ENCODE measurements around the gene HINFP. TPM values are rescaled to one million over a fixed set of nuclear protein-coding genes. Genes with fewer than 3 reads are reported as not detected.

HINFP gene
- total RNA-seq, 2 donors from 2014 or later: 13.4 to 34.7 TPM

DNA sequence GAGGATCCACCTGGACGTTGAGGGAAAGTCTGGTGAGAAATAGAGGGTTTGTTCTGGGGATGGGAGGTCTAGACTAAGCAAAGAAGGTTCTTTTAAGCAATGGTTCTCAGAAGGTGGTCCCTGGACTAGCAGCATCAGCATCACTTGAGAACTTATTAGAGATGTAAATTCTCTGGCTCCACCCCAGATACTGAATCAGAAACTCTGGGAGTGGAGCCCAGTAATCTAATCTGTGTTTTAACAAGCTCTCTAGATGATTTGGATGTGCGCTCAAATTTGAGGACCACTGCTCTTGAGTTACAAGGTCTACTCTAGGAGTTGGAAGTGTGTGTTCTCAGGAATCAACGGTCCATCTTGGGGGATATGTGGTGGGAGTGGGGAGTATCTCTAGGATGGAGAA is 24.2 kb downstream of the HINFP start:
- Histone ChIP-seq H3K4me1 (ENCODE audit: control insufficient read depth in 1 of 2, low read depth in 2 of 2) (peaks cover 3 to 17% of the 10 kb centered on the region in 2 donors), H3K36me3 (no peaks in the 10 kb centered on the region), H3K27me3 (replicated peaks; ENCODE audit: insufficient read depth) (no peaks in the 10 kb centered on the region), H3K4me3 (no peak overlapping the region), H3K9me3 (no peaks in the 10 kb centered on the region), H3K27ac (no peak overlapping the region)
- no peak for ATAC-seq (ENCODE audit: insufficient number of reproducible peaks, low FRiP score, low read depth)
- TF ChIP-seq, protein P1, sequence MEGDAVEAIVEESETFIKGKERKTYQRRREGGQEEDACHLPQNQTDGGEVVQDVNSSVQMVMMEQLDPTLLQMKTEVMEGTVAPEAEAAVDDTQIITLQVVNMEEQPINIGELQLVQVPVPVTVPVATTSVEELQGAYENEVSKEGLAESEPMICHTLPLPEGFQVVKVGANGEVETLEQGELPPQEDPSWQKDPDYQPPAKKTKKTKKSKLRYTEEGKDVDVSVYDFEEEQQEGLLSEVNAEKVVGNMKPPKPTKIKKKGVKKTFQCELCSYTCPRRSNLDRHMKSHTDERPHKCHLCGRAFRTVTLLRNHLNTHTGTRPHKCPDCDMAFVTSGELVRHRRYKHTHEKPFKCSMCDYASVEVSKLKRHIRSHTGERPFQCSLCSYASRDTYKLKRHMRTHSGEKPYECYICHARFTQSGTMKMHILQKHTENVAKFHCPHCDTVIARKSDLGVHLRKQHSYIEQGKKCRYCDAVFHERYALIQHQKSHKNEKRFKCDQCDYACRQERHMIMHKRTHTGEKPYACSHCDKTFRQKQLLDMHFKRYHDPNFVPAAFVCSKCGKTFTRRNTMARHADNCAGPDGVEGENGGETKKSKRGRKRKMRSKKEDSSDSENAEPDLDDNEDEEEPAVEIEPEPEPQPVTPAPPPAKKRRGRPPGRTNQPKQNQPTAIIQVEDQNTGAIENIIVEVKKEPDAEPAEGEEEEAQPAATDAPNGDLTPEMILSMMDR (IDR thresholded peaks at IDR 0.05): no peak
- DNase-seq (ENCODE audit: low spot score): no peak

DNA sequence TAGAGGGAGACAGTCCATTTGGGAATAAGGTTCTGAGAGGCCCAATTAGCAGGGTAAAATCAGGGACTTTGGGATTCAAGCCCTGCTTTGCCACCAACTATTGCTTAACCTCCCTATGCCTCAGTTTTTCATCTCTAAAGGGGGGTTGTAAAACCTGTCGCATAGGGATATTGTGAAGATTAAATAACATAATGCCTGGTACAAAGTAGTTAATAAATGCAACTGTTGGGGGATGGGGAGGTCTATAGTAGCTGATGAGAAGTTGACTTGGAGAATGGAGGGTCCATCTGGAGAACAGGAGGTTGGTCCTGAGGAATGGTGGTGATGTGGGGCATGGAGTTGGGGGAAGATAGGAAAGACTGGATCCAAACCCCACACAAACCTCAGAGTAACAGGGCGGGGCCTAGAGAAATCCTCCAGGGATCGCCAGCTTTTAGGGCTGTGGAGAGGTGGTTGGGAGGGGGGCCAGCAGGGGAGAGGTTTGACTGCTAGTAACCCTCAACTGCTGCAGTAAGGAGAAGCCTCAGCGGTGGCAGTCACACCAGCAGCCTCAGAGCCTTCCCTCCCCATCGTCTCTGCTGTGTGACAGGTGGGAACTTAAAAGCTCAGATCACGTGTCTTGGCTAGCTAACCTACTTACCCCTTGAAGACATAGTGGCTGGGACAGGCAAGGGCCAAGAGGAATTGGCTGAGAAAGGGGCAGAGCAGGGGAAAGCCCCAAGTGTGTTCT is 26.4 kb downstream of the HINFP start:
- DNase-seq (ENCODE audit: low spot score) (no peak), ATAC-seq (ENCODE audit: insufficient number of reproducible peaks, low FRiP score, low read depth) (no peak)
- Histone ChIP-seq H3K27me3 (replicated peaks; ENCODE audit: insufficient read depth) (no peaks in the 10 kb centered on the region), H3K36me3 (no peaks in the 10 kb centered on the region), H3K27ac (no peak overlapping the region), H3K4me3 (no peak overlapping the region), H3K4me1 (ENCODE audit: control insufficient read depth in 1 of 2, low read depth in 2 of 2) (peaks cover 3 to 17% of the 10 kb centered on the region in 2 donors), H3K9me3 (no peaks in the 10 kb centered on the region)
- TF ChIP-seq, protein P1 (IDR thresholded peaks at IDR 0.05): no peak

- Histone ChIP-seq H3K36me3 (no peaks in the 10 kb centered on the region), H3K27ac (no peak overlapping the region), H3K27me3 (replicated peaks; ENCODE audit: insufficient read depth) (no peaks in the 10 kb centered on the region), H3K4me1 (ENCODE audit: control insufficient read depth in 1 of 2, low read depth in 2 of 2) (peaks cover 3 to 17% of the 10 kb centered on the region in 2 donors), H3K4me3 (peak overlapping the region; percentile 80), H3K9me3 (no peaks in the 10 kb centered on the region)
- DNase-seq (ENCODE audit: low spot score) (no peak), ATAC-seq (ENCODE audit: insufficient number of reproducible peaks, low FRiP score, low read depth) (no peak)
- TF ChIP-seq, protein P1 (IDR thresholded peaks at IDR 0.05): no peak
These were observed 27.3 kb downstream of the HINFP start for GRCh38 chr11:119148720-119149017.

- Histone ChIP-seq H3K36me3 (no peaks in the 10 kb centered on the region), H3K4me3 (peak within 1 kb of the TSS; percentile 80), H3K27ac (no peak within 1 kb of the TSS), H3K9me3 (no peaks in the 10 kb centered on the region), H3K4me1 (ENCODE audit: control insufficient read depth in 1 of 2, low read depth in 2 of 2) (peaks cover 3 to 17% of the 10 kb centered on the region in 2 donors), H3K27me3 (replicated peaks; ENCODE audit: insufficient read depth) (no peaks in the 10 kb centered on the region)
- no peak for ATAC-seq (ENCODE audit: insufficient number of reproducible peaks, low FRiP score, low read depth)
- TF ChIP-seq, protein P1 (IDR thresholded peaks at IDR 0.05): no peak
- DNase-seq (ENCODE audit: low spot score): no peak
These were observed 27.8 kb downstream of the HINFP start, which contains the start of gene ABCG4 for GRCh38 chr11:119149018-119149785. Gene ABCG4 (plus strand): TSS chr11:119149052. CDS start chr11:119149966, 914 bp downstream.

- H3K36me3 ChIP-seq: no peaks in the 10 kb centered on the region
- no peak for DNase-seq (ENCODE audit: low spot score)
- H3K27ac ChIP-seq: no peak overlapping the region
- no peaks in the 10 kb centered on the region for H3K9me3 ChIP-seq
- peak overlapping the region; percentile 80 for H3K4me3 ChIP-seq
- TF ChIP-seq, protein P1 (IDR thresholded peaks at IDR 0.05): no peak
- H3K27me3 ChIP-seq (replicated peaks; ENCODE audit: insufficient read depth): no peaks in the 10 kb centered on the region
- ATAC-seq (ENCODE audit: insufficient number of reproducible peaks, low FRiP score, low read depth): no peak
- peaks cover 3 to 17% of the 10 kb centered on the region in 2 donors for H3K4me1 ChIP-seq (ENCODE audit: control insufficient read depth in 1 of 2, low read depth in 2 of 2)
These were observed 28.5 kb downstream of the HINFP start for GRCh38 chr11:119149786-119150275.

Measured in thoracic aorta (tissue), 2 donors.